SK-N-SH treated with all-trans-retinoic acid at 6 μM for 48 hours (cell line): Measurements from ENCODE around the gene PKD2L1.

Experiments used
- BACH2 ChIP-seq: fragments of 250-450 bp; sonication (Bioruptor Pico); IDR thresholded peaks from 2 replicates; pipeline ENCODE4 v1.9.0; 2021; ENCODE audit warnings: mild to moderate bottlenecking, borderline replicate concordance
- CREB5 ChIP-seq: fragments of 250-450 bp; sonication (Bioruptor Pico); IDR thresholded peaks from 2 replicates; pipeline ENCODE4 v1.5.1; 2020; ENCODE audit warnings: low read depth, mild to moderate bottlenecking, moderate library complexity
- OSR1 ChIP-seq: fragments of 250-450 bp; sonication (Bioruptor Pico); IDR thresholded peaks from 2 replicates; pipeline ENCODE4 v1.8.0; 2022; ENCODE audit warnings: moderate library complexity, mild to moderate bottlenecking, inconsistent platforms
- PPARA ChIP-seq: fragments of 250-450 bp; sonication (Bioruptor Pico); IDR thresholded peaks from 2 replicates; pipeline ENCODE4 v1.5.0; 2020; ENCODE audit warnings: mild to moderate bottlenecking, borderline replicate concordance
- TCF4 ChIP-seq: fragments of 250-450 bp; sonication (Bioruptor Pico); IDR thresholded peaks from 2 replicates; pipeline ENCODE4 v1.8.0; 2021; ENCODE audit warnings: mild to moderate bottlenecking, moderate library complexity, borderline replicate concordance
- ZFP3 ChIP-seq: fragments of 250-450 bp; sonication (Bioruptor Pico); IDR thresholded peaks from 2 replicates; pipeline ENCODE4 v1.5.0; 2020; ENCODE audit warnings: mild to moderate bottlenecking, moderate library complexity
- ZNF70 ChIP-seq: fragments of 450-650 bp; formaldehyde crosslinking; IDR thresholded peaks from 2 replicates; pipeline ENCODE4 v1.5.0; 2020; ENCODE audit warnings: mild to moderate bottlenecking, moderate library complexity

DNA sequence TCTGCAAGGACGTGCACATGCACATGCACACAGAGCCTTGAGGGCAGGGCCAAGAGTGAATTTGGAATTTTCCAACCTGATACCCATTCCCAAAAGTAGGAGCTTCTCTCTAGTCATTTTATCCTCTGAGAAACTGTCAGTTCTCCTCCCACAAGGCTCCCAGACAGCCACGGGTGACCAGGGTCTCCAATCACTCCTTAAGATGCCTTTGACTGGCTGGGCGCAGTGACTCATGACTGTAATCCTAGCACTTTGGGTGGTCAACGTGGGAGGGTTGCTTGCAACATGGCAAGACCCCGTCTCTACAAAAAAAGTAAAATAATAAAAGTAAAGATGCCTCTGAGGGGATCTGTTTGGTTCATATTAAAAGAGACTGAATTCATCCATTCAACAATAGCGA, 30.2 kb upstream of the PKD2L1 start:
- TF ChIP-seq BACH2 (CRISPR knock-in tag): no peak
- TF ChIP-seq PPARA: no peak
- no peak for TF ChIP-seq CREB5
- TF ChIP-seq TCF4 (CRISPR knock-in tag): no peak
- TF ChIP-seq ZFP3 (CRISPR knock-in tag): no peak
- no peak for TF ChIP-seq ZNF70 (CRISPR knock-in tag)
- no peak for TF ChIP-seq OSR1 (CRISPR knock-in tag)
